CD14-positive monocyte (primary cell): ENCODE measurements around the gene PDPR. TPM values are rescaled to one million over a fixed set of nuclear protein-coding genes. Genes with fewer than 3 reads are reported as not detected.
"Not testable (repeated sequence)": the region's sequence is repeated elsewhere in the genome, so short reads cannot be mapped to it uniquely, and the experiment has no call there.

Experiments
- DNase-seq, 3 donors: peaks; one replicate each; pipeline ENCODE4 v3.0.0-alpha.2; 2011 to 2022
- H2AFZ ChIP-seq: 2 replicates; pipeline ENCODE4 v1.6.0; 2012; ENCODE audit warnings: mild to moderate bottlenecking, low read depth, low read length, inconsistent platforms; ENCODE audit not compliant: insufficient read depth, poor library complexity, severe bottlenecking
- H3K27ac ChIP-seq, 2 donors: 1 replicate in 1 of 2; 2 replicates in 1 of 2; pipeline ENCODE4 v1.5.1; 2012 to 2013; ENCODE audit warnings: low read length in 2 of 2, control low read depth in 1 of 2, inconsistent platforms in 1 of 2, low read depth in 1 of 2, mild to moderate bottlenecking in 1 of 2
- H3K27me3 ChIP-seq, 2 donors: one replicate each; pipeline versions ENCODE4 v1.6.0 to v1.6.1; 2011 to 2013; ENCODE audit warnings: low read length in 2 of 2; ENCODE audit not compliant: control insufficient read depth in 2 of 2, insufficient read depth in 2 of 2
- H3K36me3 ChIP-seq, 2 donors: replicated peaks in 1 of 2; 1 replicate in 1 of 2; 2 replicates in 1 of 2; pipeline versions ENCODE4 v1.5.1 to v1.6.1; 2012 to 2013; ENCODE audit warnings: low read length in 2 of 2, control low read depth in 1 of 2, inconsistent platforms in 1 of 2, mild to moderate bottlenecking in 1 of 2; ENCODE audit not compliant: insufficient read depth in 2 of 2, control insufficient read depth in 1 of 2
- H3K4me1 ChIP-seq, 2 donors: 1 replicate in 1 of 2; 2 replicates in 1 of 2; pipeline versions ENCODE4 v1.5.1 to v1.6.1; 2012 to 2013; ENCODE audit warnings: low read length in 2 of 2, control low read depth in 1 of 2, inconsistent platforms in 1 of 2, mild to moderate bottlenecking in 1 of 2, moderate library complexity in 1 of 2; ENCODE audit not compliant: insufficient read depth in 2 of 2, control insufficient read depth in 1 of 2
- H3K4me2 ChIP-seq: replicated peaks from 2 replicates; pipeline ENCODE3; 2012; ENCODE audit warnings: low read length, moderate library complexity, mild to moderate bottlenecking; ENCODE audit not compliant: poor library complexity, severe bottlenecking; ENCODE audit errors: extremely low read depth
- H3K4me3 ChIP-seq, 3 experiments: fragments of 200-600 bp in 1 of 3; sonication (generic) in 1 of 3; replicated peaks in 1 of 3; 1 replicate in 2 of 3; 2 replicates in 1 of 3; pipeline ENCODE4 v1.5.1; 2011 to 2013; ENCODE audit warnings: low read length in 3 of 3, mild to moderate bottlenecking in 3 of 3, control low read depth in 2 of 3, low read depth in 2 of 3, inconsistent platforms in 1 of 3, moderate library complexity in 1 of 3
- H3K79me2 ChIP-seq: 2 replicates; pipeline ENCODE4 v1.6.0; 2012; ENCODE audit warnings: mild to moderate bottlenecking, control low read depth, inconsistent platforms, low read length, moderate library complexity; ENCODE audit not compliant: insufficient read depth
- H3K9ac ChIP-seq: 2 replicates; pipeline ENCODE4 v1.6.0; 2017; ENCODE audit warnings: low read length, mild to moderate bottlenecking; ENCODE audit not compliant: insufficient read depth, poor library complexity, severe bottlenecking
- H3K9me3 ChIP-seq, 2 donors: replicated peaks in 1 of 2; 1 replicate in 1 of 2; 2 replicates in 1 of 2; pipeline versions ENCODE4 v1.5.1 to v1.6.1; 2012 to 2013; ENCODE audit warnings: low read length in 2 of 2, control low read depth in 1 of 2; ENCODE audit not compliant: control insufficient read depth in 1 of 2, insufficient read depth in 1 of 2
- H4K20me1 ChIP-seq: 2 replicates; pipeline ENCODE4 v1.6.0; 2012; ENCODE audit warnings: mild to moderate bottlenecking, low read length, control low read depth, moderate library complexity; ENCODE audit not compliant: insufficient read depth
- H3K27ac Mint-ChIP-seq, 7 donors: one replicate each; pipeline ENCODE4 v1.8.0; 2020; ENCODE audit warnings: mild to moderate bottlenecking in 7 of 7, mixed read lengths in 7 of 7, moderate library complexity in 6 of 7, inconsistent platforms in 2 of 7
- H3K27me3 Mint-ChIP-seq, 3 donors: one replicate each; pipeline ENCODE4 v1.8.0; 2021 to 2022; ENCODE audit warnings: low read depth in 3 of 3, mild to moderate bottlenecking in 3 of 3, mixed read lengths in 3 of 3, moderate library complexity in 3 of 3, inconsistent platforms in 1 of 3
- H3K36me3 Mint-ChIP-seq, 2 donors: one replicate each; pipeline ENCODE4 v1.8.0; 2020; ENCODE audit warnings: mixed read lengths in 2 of 2, inconsistent platforms in 1 of 2, mild to moderate bottlenecking in 1 of 2
- H3K4me1 Mint-ChIP-seq: one replicate; pipeline ENCODE4 v1.8.0; 2020; ENCODE audit warnings: mild to moderate bottlenecking, mixed read lengths
- H3K4me3 Mint-ChIP-seq, 2 donors: one replicate each; pipeline ENCODE4 v1.8.0; 2020; ENCODE audit warnings: mild to moderate bottlenecking in 2 of 2, mixed read lengths in 2 of 2, moderate library complexity in 1 of 2
- H3K9me3 Mint-ChIP-seq, 7 donors: one replicate each; pipeline ENCODE4 v1.8.0; 2020 to 2022; ENCODE audit warnings: mixed read lengths in 7 of 7, mild to moderate bottlenecking in 6 of 7, moderate library complexity in 6 of 7, inconsistent platforms in 2 of 7
- WGBS: methylation state at CpG from one replicate; pipeline ENCODE4 v1.1.5; 2013; ENCODE audit warnings: missing lambda C conversion rate; ENCODE audit not compliant: insufficient coverage; 5-methylcytosine and 5-hydroxymethylcytosine counted together
- intact Hi-C, 2 donors: fragments of 100-400 bp; cut with micrococcal nuclease; formaldehyde crosslinking; loops; one replicate each; pipeline versions ENCODE4 v1.15.0 to v1.15.1; 2023
- polyA minus RNA-seq: library from RNA; depleted of rRNA, polyadenylated mRNA; stranded (reverse); fragments of >200 nt; gene quantifications from 2 replicates; pipeline ENCODE4 v1.2.3, GENCODE V29; 2012
- polyA plus RNA-seq, 3 donors: library from polyadenylated mRNA; depleted of rRNA in 1 of 3; unstranded in 2 of 3; stranded (reverse) in 1 of 3; fragments of 300-500 nt in 2 of 3; fragments of >200 nt in 1 of 3; fragmentation: Illumina TruSeq in 2 of 3; gene quantifications; 1 replicate in 2 of 3; 2 replicates in 1 of 3; pipeline ENCODE4 v1.2.3, GENCODE V29; 2012 to 2021
- total RNA-seq, 12 experiments: library from RNA in 1 of 12; stranded (reverse) in 1 of 12; fragments of 120-200 nt in 1 of 12; gene quantifications; one replicate each; pipeline ENCODE4 v1.2.4 and lab custom pipeline; 2013 to 2026; ENCODE audit warnings: mixed read lengths in 6 of 12, inconsistent platforms in 1 of 12

PDPR gene
- total RNA-seq (2013) = 6.7 TPM
- 10 to 100 TPM in 1 of 3 donors, 1 to 10 TPM in 2; 5.1 to 26.4 (median 5.7) TPM for polyA plus RNA-seq
- polyA minus RNA-seq = 10.4 and 12.0 TPM in 2 replicates
- 19.5 to 66.4 (median 44.7) reads per million in 11 experiments for total RNA-seq (lab: John Stamatoyannopoulos, UW)

- H3K36me3 ChIP-seq, H3K9me3 ChIP-seq, H4K20me1 ChIP-seq, H3K9me3 Mint-ChIP-seq, H3K27me3 ChIP-seq, intact Hi-C loops, H3K27me3 Mint-ChIP-seq: not testable (repeated sequence)
- Histone ChIP-seq H3K27ac (peak within 1 kb of the TSS; percentile 67 to 75), H3K4me3 (peak within 1 kb of the TSS; percentile 53 to 79 (median 55)), H2AFZ (peak within 1 kb of the TSS; percentile 90), H3K4me2 (peak within 1 kb of the TSS; percentile 71), H3K9ac (peak within 1 kb of the TSS; percentile 81), H3K4me1 (peaks cover 7 to 11% of the 10 kb centered on the region in 2 donors), H3K79me2 (peaks cover 19% of the 10 kb centered on the region)
- peak within 1 kb of the TSS; percentile 87 to 94 (median 91) for H3K27ac Mint-ChIP-seq
- DNase-seq = peak; percentile 89 to 93 (median 89)
- H3K4me1 Mint-ChIP-seq = peaks cover 23% of the 10 kb centered on the region
- peaks cover 13 to 14% of the 10 kb centered on the region in 2 donors for H3K36me3 Mint-ChIP-seq
- H3K4me3 Mint-ChIP-seq = peak within 1 kb of the TSS; percentile 88 to 92
- WGBS = under 1% methylated on average over 61 of the region's 88 CpGs
These were observed at the start of gene PDPR for GRCh38 chr16:70113982-70114826. Gene PDPR, plus strand, starts transcription at chr16:70114332. Its CDS starts 6,161 bp downstream, at chr16:70120493.

- Histone ChIP-seq H3K4me1 (peaks cover 8 to 17% of the 10 kb centered on the region in 2 donors), H3K4me2 (peak overlapping the region; percentile 44), H3K9ac (peak overlapping the region; percentile 66), H3K4me3 (peak overlapping the region; percentile 61 to 95 (median 78)), H3K27ac (peak overlapping the region in 1 of 2 donors; percentile 20), H2AFZ (peak overlapping the region; percentile 68), H3K79me2 (peaks cover 15% of the 10 kb centered on the region)
- H3K36me3 Mint-ChIP-seq, H4K20me1 ChIP-seq, intact Hi-C loops, H3K27me3 Mint-ChIP-seq, H3K27me3 ChIP-seq, H3K9me3 Mint-ChIP-seq, H3K9me3 ChIP-seq, H3K36me3 ChIP-seq: not testable (repeated sequence)
- peaks cover 15% of the 10 kb centered on the region for H3K4me1 Mint-ChIP-seq
- H3K4me3 Mint-ChIP-seq = peak overlapping the region; percentile 82 to 86
- 3% methylated on average over 6 of the region's 22 CpGs for WGBS
- peak overlapping the region in 6 of 7 donors; percentile 35 to 80 (median 52) for H3K27ac Mint-ChIP-seq
- peak; percentile 9 to 20 (median 12) for DNase-seq
These were observed 49.2 kb upstream of the PDPR start for GRCh38 chr16:70064841-70065370.

GRCh38 chr16:70065376-70065745 is 48.8 kb upstream of the PDPR start:
- H3K9me3 Mint-ChIP-seq, H3K36me3 Mint-ChIP-seq, H4K20me1 ChIP-seq, H3K9me3 ChIP-seq, intact Hi-C loops, H3K27me3 Mint-ChIP-seq, H3K36me3 ChIP-seq, DNase-seq, H3K27me3 ChIP-seq: not testable (repeated sequence)
- Histone ChIP-seq H3K4me2 (peak overlapping the region; percentile 44), H2AFZ (peak overlapping the region; percentile 68), H3K79me2 (peaks cover 15% of the 10 kb centered on the region), H3K27ac (peak overlapping the region in 1 of 2 donors; percentile 20), H3K4me3 (peak overlapping the region; percentile 61 to 95 (median 78)), H3K9ac (peak overlapping the region; percentile 66), H3K4me1 (peaks cover 8 to 17% of the 10 kb centered on the region in 2 donors)
- 0% methylated on average over 13 of the region's 40 CpGs for WGBS
- H3K4me1 Mint-ChIP-seq = peaks cover 15% of the 10 kb centered on the region
- peak overlapping the region in 1 of 7 donors; percentile 59 for H3K27ac Mint-ChIP-seq
- peak overlapping the region; percentile 82 to 89 for H3K4me3 Mint-ChIP-seq
